ENCODE data around the gene EVL. TPM values are rescaled to one million over a fixed set of nuclear protein-coding genes. Genes with fewer than 3 reads are reported as not detected.

The EVL gene
- total RNA-seq, 1 experiment from 2014 or later, result 21.7 TPM

- peak; percentile 70 for DNase-seq (ENCODE audit: low read depth)
Measured at GRCh38 chr14:100108042-100108825, 43.0 kb downstream of the EVL start.

DNA sequence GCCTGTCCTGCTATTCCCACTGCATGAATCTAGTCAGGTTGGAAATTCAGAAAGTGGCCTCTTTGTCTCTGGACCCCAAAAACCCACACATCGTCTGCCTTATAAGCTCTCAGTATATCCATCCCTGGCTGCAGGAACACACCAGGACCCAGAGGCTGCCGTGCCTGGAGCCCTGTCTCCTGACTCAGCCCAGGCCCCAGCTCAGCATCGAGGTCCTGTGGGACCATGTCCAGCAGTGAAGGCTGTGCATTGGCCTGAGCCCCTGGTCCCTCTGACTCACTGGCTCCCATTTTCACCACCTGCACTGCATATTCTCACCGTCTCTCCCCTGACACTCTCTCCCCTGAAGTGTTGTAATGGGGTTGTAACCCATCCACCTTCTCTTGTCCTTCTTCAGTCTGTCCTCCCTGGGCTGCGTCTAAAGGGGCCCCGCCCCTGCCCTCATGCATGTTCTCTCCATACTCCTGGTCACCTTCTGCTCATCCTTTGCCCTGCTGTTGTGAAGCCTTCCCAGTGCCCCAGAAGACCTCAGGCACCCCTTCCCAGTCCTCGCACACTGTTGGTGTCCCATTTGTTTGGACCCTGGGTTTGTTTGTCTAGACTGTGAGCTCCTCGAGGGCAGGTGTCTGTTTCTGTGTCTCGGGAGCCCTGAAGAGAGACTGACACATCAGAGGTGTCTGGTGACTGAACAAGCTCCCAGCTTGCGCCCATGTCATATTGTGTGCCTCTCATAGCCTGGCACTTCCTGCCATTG lies 43.8 kb downstream of the EVL start:
- DNase-seq (ENCODE audit: low read depth), result no peak

DNA sequence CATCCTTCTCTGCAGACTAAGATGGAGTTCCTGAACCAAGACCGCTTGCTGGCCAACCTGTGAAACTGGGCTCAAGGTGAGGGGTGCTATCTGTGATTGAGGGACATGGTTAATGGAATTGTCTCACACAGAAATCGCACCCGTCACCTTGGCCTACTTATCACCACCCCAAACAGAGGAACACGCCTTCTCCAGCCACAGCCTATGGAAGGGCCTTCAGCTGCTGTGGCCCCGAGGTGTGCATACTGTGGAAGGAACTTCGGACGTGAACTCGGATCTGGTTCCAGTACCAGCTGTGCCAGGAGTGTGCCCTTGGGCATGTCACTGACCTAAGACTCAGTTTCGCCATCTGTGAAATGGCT lies 44.4 kb downstream of the EVL start:
- no peak for DNase-seq (ENCODE audit: low read depth)

GRCh38 chr14:100110816-100111215 lies 45.6 kb downstream of the EVL start:
- no peak for DNase-seq (ENCODE audit: low read depth)

GRCh38 chr14:100111931-100112704 lies 46.9 kb downstream of the EVL start:
- DNase-seq (ENCODE audit: low read depth), result no peak

GRCh38 chr14:100114109-100114765 lies 49.0 kb downstream of the EVL start:
- DNase-seq (ENCODE audit: low read depth), result no peak

GRCh38 chr14:100115236-100115635 lies 50.0 kb downstream of the EVL start:
- no peak for DNase-seq (ENCODE audit: low read depth)

DNA sequence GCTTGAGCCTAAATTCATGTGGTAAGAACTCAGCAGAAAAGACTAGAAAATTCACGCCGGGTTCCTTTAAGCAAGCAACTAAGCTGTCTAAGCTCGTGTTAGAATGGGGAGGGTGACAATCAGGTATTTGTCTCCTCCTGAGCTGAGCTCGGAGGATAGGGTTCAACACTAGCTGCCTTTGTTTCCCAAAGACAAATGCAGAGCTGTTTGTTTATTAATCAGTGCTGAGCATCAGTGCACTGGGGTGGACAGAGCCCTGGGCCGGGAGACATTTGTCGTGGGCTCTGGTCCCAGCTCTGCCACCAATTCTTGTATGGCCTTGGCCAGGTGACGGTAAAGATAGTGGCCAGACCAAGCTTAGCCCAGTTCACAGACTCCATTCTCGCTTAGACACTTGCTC lies 50.5 kb downstream of the EVL start:
- DNase-seq (ENCODE audit: low read depth), result no peak

GRCh38 chr14:100116134-100116533 lies 50.9 kb downstream of the EVL start:
- no peak for DNase-seq (ENCODE audit: low read depth)

DNA sequence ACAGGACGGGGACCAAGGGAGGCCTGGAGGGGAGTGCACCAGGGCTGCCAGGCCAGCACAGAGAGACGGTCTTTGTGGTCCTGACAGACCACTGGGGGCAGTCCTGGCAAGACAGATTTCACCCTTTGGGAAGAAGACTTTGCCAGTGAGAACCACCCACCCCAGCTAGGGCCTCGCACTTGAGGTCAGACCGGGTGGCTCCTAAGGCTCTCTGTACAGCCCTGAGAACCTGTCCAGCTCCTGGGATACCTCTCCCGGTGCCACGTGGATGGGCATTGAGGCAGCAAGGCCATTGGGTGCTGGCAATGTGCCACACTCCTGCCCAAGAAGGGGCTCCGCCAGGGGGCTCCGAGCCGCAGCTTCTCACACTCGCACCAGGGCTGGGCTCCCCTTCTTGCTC lies 51.8 kb downstream of the EVL start:
- no peak for DNase-seq (ENCODE audit: low read depth)

- DNase-seq (ENCODE audit: low read depth), result no peak
Measured at GRCh38 chr14:100117633-100118395, 52.6 kb downstream of the EVL start.

DNA sequence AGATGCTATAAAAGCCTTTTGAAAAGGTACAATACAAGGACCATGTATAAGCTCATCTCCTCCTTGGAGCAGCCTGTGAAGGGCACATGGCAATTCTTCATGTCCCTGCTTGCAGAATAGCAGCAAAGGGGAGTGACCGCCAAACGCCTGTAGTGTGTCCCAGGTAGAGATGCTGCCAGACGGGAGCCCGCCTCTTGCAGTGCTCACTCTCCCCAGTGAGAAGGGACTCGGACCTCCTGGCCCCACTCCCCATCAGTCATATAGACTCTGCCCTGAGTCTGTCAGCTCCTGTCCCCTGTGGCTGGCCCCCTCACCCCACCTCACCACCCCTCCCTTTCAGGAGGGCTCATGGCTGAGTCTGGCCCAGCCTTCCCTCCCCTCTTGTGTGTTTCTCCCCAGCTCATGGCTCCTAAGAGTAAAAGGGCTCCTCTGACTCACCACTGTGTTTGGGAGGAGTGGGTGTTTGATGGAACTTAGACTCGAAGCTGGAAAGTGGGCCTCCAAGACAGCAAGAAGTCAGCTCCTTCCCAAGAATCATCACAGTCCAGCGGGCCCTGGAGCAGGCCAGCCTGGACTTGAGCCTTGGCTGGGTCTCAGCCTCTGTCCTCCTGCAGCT lies 53.3 kb downstream of the EVL start:
- DNase-seq (ENCODE audit: low read depth), result no peak

GRCh38 chr14:100119251-100119650 lies 54.0 kb downstream of the EVL start:
- DNase-seq (ENCODE audit: low read depth), result no peak

GRCh38 chr14:100120522-100121269 lies 55.5 kb downstream of the EVL start:
- no peak for DNase-seq (ENCODE audit: low read depth)

DNA sequence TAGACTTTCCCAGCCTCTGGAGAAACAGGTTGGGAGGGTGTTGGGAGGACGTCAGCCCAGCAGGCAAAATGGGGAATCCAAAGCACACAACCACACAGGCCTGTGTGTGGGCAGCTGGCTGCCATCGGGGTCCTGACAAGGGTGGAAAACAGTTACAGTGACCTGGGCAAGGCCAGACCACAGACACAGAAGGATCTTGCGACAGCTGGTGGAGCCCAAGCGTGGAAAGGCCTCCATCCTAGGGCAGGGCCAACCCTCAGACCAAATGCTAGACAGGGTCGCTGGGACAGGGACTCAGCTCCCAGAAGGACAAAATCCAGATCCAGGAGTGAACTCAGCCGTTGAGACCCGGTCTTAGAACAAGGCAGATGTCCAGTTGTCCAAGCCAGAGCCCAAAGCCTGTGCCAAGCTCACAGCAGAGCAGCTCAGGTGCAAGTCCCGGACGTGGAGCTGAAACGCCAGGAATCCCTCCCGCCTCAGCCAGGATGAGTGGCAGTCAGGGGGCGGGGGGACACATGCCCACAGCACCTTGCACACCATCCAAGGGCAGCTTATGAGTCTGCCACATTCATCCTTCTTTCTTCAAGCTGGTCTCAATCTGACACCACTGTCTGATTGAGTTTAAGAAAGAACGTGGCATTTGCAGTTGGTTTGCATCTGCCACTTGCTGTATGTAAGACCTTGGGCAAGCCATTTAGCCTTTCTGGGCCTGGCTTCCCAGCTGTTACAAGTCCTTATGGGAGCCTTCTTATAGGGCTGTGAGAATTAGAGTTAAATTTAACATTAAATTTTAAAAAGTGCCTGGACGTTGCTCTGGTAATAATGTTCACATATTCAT lies 56.6 kb downstream of the EVL start:
- no peak for DNase-seq (ENCODE audit: low read depth)

DNA sequence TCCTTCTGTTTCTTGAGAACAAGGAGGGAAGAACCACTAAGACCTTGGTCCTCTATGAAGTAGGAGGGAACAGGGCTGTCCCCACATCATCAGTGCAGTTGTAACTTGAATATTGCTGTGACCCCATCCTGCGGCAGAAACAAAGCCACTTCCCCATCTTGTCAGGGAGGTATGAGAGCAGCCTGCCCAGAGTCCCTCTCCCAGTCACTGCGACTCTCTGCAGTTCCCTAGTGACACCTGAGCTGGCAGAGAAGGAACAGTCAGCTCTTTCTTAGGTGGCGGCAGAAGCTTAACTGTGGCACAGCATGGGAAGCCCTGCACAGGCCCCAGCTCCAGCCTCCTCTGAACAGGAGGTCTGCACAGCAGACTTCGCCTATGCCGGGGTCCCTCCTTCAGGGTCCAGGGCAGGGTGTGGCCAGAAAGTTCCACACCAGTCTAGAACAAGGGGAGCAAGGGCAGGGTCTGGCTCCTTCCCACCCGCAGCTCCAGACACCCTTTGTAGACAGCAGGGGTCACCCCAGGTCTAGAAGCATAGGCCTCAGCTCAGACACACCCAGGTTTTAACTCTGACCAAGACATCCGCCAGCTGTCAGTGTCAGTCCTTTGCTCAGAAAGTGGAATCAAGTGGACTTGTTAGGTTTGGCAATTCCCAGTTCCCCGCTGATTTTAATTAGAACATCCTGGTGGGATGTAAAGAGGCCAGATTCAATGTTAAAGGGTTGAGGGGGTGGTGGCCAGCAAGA lies 57.4 kb downstream of the EVL start:
- no peak for DNase-seq (ENCODE audit: low read depth)

DNA sequence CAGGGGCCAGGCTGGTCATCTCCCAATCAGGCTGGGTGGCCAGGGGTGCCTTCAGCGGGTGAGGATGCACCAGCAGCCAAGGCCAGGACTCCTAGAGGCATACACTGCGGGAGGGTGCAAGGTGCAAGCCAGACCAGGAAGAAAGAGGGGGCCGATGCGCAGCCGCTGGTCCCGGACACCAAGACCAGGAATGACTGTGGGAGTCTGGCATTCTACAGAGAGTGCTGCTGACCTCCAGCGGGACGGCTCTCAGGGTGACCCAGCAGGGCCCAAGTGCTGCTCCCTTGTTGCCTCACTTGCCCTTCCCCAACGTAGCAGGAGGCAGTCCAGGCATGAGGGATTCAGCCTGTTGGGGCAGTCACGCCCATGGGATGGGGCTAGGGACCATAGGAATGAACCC lies 58.4 kb downstream of the EVL start:
- DNase-seq (ENCODE audit: low read depth), result no peak

DNA sequence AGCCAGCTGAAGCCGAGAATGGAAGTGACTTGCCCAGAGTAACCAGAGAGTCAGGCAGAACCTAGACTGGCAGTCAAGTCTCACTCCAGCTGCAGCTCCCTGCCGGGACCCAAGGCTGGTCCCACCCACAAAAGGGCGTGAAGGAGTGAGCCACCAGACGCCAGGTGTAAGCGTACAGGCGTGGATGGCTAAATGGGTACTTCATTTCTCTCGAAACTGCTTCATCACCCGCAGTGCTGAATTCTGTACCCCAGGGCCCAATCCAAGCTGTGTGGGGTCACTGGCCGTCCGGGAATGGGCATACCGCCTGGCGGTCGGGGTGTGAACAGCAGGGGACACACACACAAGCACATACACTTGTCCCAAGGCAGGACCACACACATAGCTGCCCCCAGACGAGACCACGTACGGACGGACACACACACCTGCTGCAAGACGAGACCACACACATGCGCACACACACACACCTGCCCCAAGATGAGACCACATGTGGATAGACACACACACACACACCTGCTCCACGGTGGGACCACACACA lies 59.4 kb downstream of the EVL start:
- DNase-seq (ENCODE audit: low read depth), result no peak

Data from HT1080 (cell line).